Measurements from ENCODE around the gene TCF7. TPM values are rescaled to one million over a fixed set of nuclear protein-coding genes. Genes with fewer than 3 reads are reported as not detected.

The TCF7 gene
- total and polyA plus RNA-seq, 2 donors (not counting 1 experiment from before 2014, with no cell fraction given) = 3.1 to 3.3 TPM

DNA sequence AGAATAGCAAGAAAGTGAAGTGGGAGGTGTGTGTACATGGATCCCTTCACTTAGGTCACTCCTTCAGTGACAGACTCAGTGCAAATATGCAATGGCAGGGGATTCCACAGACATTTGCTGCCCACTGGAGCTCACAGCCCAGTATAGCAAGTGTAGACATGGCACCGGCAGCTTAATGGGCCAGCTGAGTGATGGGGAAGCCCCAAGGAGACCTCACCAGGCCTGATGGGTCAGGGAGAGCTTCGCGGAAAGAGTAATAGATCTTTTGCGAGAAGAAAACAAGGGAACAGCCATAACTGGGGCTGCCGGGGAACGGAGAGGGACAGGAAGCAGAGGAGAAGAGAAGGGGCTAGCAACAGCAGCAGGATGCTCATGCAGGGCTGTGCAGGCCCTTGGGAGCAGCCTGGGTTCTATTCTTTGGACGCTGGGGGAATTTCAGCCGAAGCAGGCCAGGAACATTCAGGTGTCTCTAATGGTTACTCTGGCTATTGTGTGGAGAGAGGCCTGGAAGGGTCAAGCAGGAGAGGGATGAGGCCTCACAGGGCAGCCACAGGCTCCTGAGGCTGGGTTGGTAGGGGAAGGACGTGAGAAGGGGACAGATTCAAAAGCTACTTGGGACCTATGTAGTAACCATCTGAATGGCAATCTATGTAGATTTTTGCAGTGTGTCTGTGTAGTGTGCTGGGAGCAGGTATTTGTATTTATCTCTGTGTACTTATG, 27.0 kb downstream of the TCF7 start:
- TF ChIP-seq, protein P1, sequence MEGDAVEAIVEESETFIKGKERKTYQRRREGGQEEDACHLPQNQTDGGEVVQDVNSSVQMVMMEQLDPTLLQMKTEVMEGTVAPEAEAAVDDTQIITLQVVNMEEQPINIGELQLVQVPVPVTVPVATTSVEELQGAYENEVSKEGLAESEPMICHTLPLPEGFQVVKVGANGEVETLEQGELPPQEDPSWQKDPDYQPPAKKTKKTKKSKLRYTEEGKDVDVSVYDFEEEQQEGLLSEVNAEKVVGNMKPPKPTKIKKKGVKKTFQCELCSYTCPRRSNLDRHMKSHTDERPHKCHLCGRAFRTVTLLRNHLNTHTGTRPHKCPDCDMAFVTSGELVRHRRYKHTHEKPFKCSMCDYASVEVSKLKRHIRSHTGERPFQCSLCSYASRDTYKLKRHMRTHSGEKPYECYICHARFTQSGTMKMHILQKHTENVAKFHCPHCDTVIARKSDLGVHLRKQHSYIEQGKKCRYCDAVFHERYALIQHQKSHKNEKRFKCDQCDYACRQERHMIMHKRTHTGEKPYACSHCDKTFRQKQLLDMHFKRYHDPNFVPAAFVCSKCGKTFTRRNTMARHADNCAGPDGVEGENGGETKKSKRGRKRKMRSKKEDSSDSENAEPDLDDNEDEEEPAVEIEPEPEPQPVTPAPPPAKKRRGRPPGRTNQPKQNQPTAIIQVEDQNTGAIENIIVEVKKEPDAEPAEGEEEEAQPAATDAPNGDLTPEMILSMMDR (conservative IDR thresholded peaks at IDR 0.05 in 1 of 2, IDR thresholded peaks at IDR 0.05 in 1 of 2; ENCODE audit: low read depth in 1 of 2, low read length in 2 of 2) = peak in 1 of 2 donors; percentile 26
- TF ChIP-seq EZH2 (IDR thresholded peaks at IDR 0.05; ENCODE audit: low read length, missing control alignments) = no peak
- no peaks in the 10 kb centered on the region for H3K27me3 ChIP-seq (ENCODE audit: control insufficient read depth, insufficient read depth, low read length)
- no peak overlapping the region for H3K4me3 ChIP-seq (replicated peaks in 1 of 4; ENCODE audit: control extremely low read depth in 1 of 4, insufficient read depth in 1 of 4, low read depth in 3 of 4, low read length in 4 of 4)
- H3K36me3 ChIP-seq (ENCODE audit: control insufficient read depth, insufficient read depth, low read length) = peaks cover 28% of the 10 kb centered on the region
- no peak for DNase-seq (ENCODE audit: low read depth in 2 of 2)
- no peaks in the 10 kb centered on the region for H3K9me3 ChIP-seq (ENCODE audit: control insufficient read depth, insufficient read depth, low read depth, low read length)
- H3K27ac ChIP-seq (ENCODE audit: insufficient read depth, low read length) = no peak overlapping the region
- no peak overlapping the region for H2AFZ ChIP-seq (ENCODE audit: low read length)
- H3K4me1 ChIP-seq (ENCODE audit: control insufficient read depth, extremely low read depth, insufficient read depth, low read length) = peaks cover 11% of the 10 kb centered on the region
- no peak overlapping the region for H3K4me2 ChIP-seq (ENCODE audit: extremely low read depth, insufficient read depth, low read length)
- H3K9ac ChIP-seq (ENCODE audit: insufficient read depth, low read length) = no peak overlapping the region
- no peaks in the 10 kb centered on the region for H3K79me2 ChIP-seq (ENCODE audit: control insufficient read depth, insufficient read depth, low read length)
- H4K20me1 ChIP-seq (ENCODE audit: control insufficient read depth, extremely low read depth, insufficient read depth, low read length) = peaks cover 2% of the 10 kb centered on the region

DNA sequence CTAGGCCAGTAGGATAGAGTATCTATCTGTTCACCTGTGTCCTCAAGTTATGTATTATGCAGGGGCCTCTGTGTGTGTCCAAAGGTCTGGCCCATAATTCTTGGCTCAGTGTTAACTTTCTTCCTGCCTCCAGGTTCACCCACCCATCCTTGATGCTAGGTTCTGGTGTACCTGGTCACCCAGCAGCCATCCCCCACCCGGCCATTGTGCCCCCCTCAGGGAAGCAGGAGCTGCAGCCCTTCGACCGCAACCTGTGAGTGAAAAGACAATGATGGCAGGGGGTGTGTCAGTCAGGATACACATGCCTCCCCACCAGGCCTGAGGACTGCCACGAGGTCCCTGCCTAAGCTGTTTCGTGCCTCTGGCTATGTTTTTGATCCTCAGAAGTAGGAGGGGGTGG, 27.6 kb downstream of the TCF7 start:
- Histone ChIP-seq H3K79me2 (ENCODE audit: control insufficient read depth, insufficient read depth, low read length) (no peaks in the 10 kb centered on the region), H3K9ac (ENCODE audit: insufficient read depth, low read length) (no peak overlapping the region), H3K9me3 (ENCODE audit: control insufficient read depth, insufficient read depth, low read depth, low read length) (no peaks in the 10 kb centered on the region), H3K4me3 (replicated peaks in 1 of 4; ENCODE audit: control extremely low read depth in 1 of 4, insufficient read depth in 1 of 4, low read depth in 3 of 4, low read length in 4 of 4) (no peak overlapping the region), H3K36me3 (ENCODE audit: control insufficient read depth, insufficient read depth, low read length) (peaks cover 28% of the 10 kb centered on the region), H3K4me1 (ENCODE audit: control insufficient read depth, extremely low read depth, insufficient read depth, low read length) (peaks cover 16% of the 10 kb centered on the region), H3K4me2 (ENCODE audit: extremely low read depth, insufficient read depth, low read length) (no peak overlapping the region), H3K27me3 (ENCODE audit: control insufficient read depth, insufficient read depth, low read length) (no peaks in the 10 kb centered on the region), H4K20me1 (ENCODE audit: control insufficient read depth, extremely low read depth, insufficient read depth, low read length) (peaks cover 2% of the 10 kb centered on the region), H2AFZ (ENCODE audit: low read length) (no peak overlapping the region), H3K27ac (ENCODE audit: insufficient read depth, low read length) (no peak overlapping the region)
- no peak for TF ChIP-seq EZH2 (IDR thresholded peaks at IDR 0.05; ENCODE audit: low read length, missing control alignments)
- TF ChIP-seq, protein P1 (conservative IDR thresholded peaks at IDR 0.05 in 1 of 2, IDR thresholded peaks at IDR 0.05 in 1 of 2; ENCODE audit: low read depth in 1 of 2, low read length in 2 of 2) = no peak
- no peak for DNase-seq (ENCODE audit: low read depth in 2 of 2)

DNA sequence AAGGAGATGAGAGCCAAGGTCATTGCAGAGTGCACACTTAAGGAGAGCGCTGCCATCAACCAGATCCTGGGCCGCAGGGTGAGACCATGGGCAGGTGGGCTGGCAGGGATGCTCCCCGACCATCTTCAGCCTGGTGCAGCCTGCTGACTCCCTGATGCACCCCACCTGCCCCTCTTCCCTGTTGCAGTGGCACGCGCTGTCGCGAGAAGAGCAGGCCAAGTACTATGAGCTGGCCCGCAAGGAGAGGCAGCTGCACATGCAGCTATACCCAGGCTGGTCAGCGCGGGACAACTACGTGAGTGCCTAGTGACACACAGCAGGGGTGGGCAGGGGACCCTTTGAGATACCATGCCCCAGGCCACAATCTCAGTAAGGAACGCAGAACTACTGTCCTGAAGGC, 28.3 kb downstream of the TCF7 start:
- peaks cover 18% of the 10 kb centered on the region for H3K4me1 ChIP-seq (ENCODE audit: control insufficient read depth, extremely low read depth, insufficient read depth, low read length)
- no peaks in the 10 kb centered on the region for H3K79me2 ChIP-seq (ENCODE audit: control insufficient read depth, insufficient read depth, low read length)
- no peak overlapping the region for H3K9ac ChIP-seq (ENCODE audit: insufficient read depth, low read length)
- no peak overlapping the region for H3K27ac ChIP-seq (ENCODE audit: insufficient read depth, low read length)
- H4K20me1 ChIP-seq (ENCODE audit: control insufficient read depth, extremely low read depth, insufficient read depth, low read length) = peaks cover 2% of the 10 kb centered on the region
- H3K4me3 ChIP-seq (replicated peaks in 1 of 4; ENCODE audit: control extremely low read depth in 1 of 4, insufficient read depth in 1 of 4, low read depth in 3 of 4, low read length in 4 of 4) = no peak overlapping the region
- no peaks in the 10 kb centered on the region for H3K27me3 ChIP-seq (ENCODE audit: control insufficient read depth, insufficient read depth, low read length)
- H3K36me3 ChIP-seq (ENCODE audit: control insufficient read depth, insufficient read depth, low read length) = peaks cover 29% of the 10 kb centered on the region
- H3K4me2 ChIP-seq (ENCODE audit: extremely low read depth, insufficient read depth, low read length) = no peak overlapping the region
- no peak overlapping the region for H2AFZ ChIP-seq (ENCODE audit: low read length)
- no peaks in the 10 kb centered on the region for H3K9me3 ChIP-seq (ENCODE audit: control insufficient read depth, insufficient read depth, low read depth, low read length)
- DNase-seq (ENCODE audit: low read depth in 2 of 2) = no peak
- no peak for TF ChIP-seq EZH2 (IDR thresholded peaks at IDR 0.05; ENCODE audit: low read length, missing control alignments)
- TF ChIP-seq, protein P1 (conservative IDR thresholded peaks at IDR 0.05 in 1 of 2, IDR thresholded peaks at IDR 0.05 in 1 of 2; ENCODE audit: low read depth in 1 of 2, low read length in 2 of 2) = no peak

Measured in fibroblast of lung (primary cell).